ENCODE data around the gene SLC9A7.

DNA sequence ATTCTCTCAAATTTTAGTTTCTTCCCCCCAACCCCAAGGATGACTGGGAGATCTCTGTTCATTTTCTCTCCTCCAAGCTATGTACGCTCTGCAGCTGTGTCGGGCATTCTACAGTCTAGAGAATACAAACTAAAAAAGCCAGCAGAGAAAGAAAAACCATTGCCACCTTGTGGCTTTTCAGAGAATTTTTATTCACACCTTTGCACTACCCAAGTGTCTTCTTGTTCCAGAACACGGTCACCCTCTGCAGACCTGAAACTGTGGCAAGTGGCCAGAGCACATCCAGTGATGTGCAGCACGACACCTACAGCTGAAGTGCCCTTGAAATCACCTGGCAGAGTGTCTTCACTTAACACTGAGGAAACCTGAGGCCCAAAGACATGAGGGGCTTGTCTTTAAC is 116.8 kb downstream of the SLC9A7 start:
- TF ChIP-seq CTCF (IDR thresholded peaks at IDR 0.05) (peak; percentile 26 to 42 (median 42)), POLR2A (IDR thresholded peaks at IDR 0.05) (no peak)
